GM19455 (cell line): ENCODE data around the gene TYW1.
"Not testable (repeated sequence)": the region's sequence is repeated elsewhere in the genome, so short reads cannot be mapped to it uniquely, and the experiment has no call there.

Source experiments
- ATAC-seq: cut with Tn5 transposase; IDR thresholded peaks from one replicate; pipeline ENCODE4 v1.9.1; 2021; ENCODE audit not compliant: unreplicated experiment

Gene TYW1, protein sequence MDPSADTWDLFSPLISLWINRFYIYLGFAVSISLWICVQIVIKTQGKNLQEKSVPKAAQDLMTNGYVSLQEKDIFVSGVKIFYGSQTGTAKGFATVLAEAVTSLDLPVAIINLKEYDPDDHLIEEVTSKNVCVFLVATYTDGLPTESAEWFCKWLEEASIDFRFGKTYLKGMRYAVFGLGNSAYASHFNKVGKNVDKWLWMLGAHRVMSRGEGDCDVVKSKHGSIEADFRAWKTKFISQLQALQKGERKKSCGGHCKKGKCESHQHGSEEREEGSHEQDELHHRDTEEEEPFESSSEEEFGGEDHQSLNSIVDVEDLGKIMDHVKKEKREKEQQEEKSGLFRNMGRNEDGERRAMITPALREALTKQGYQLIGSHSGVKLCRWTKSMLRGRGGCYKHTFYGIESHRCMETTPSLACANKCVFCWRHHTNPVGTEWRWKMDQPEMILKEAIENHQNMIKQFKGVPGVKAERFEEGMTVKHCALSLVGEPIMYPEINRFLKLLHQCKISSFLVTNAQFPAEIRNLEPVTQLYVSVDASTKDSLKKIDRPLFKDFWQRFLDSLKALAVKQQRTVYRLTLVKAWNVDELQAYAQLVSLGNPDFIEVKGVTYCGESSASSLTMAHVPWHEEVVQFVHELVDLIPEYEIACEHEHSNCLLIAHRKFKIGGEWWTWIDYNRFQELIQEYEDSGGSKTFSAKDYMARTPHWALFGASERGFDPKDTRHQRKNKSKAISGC

DNA sequence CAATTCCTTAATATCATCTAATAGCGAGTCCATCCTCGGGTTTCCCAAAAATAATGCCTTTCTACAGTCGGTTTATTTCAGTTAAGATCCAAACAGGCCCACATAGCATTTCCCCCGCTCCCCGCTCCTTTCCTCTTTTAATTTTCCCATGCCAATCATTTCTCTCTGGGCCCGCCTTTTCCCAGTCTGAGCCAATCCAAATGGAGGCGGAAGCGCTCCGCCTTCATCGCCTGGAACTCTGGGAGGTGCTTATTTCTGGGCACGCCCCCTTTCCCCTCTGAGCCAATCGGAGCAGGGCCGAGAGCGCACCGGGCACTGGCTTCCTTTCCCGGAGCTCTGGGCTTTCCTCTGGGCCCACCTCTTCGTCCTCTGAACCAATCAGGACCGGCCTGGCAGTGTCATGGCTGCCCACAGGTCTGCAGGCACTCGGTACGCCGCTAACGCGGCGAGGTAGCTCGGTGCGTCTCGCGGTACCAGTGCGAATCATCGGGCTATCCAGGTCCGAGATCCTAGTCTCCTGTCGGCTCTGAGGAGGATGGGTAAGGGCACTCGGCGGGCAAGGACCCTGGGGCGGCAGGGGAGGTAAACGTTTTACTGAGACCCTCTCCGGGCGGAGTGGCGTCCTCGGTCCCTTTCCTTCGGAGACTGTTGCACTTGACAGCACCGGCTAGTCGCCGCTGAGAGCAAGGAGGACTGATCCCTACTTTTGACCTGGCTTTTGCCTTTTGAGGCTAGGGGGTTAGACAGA lies at the start of gene TYW1:
TYW1 (plus strand) TSS at position 390 of the 748 bp plus-strand sequence; CDS start at position 536, 146 bp downstream.
- peak; percentile 85 for ATAC-seq

DNA sequence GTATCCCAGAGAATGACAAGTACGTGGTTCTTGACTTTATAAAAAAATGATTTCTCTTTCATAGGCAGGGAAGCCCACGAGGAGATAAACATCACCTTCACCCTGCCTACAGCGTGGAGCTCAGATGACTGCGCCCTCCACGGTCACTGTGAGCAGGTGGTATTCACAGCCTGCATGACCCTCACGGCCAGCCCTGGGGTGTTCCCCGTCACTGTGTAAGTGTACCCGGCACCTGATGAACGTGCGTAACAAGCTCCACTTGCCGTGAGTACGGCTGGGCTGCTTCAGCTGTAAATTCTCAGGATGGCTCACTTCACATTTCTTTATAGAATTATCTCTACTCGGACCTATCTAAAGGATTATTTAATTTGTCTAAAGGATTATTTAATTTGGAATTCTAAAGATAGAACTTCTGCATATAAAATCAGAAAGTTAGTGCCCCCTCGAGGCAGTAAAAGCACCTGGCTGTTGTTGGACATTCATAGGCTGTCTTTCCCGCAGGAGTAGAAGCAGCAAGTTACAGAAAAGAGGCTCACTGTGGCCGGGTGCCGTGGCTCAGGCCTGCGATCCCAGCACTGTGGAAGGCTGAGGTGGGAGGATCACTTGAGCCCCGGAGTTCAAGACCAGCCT lies 48.0 kb upstream of the TYW1 start:
- no peak for ATAC-seq

DNA sequence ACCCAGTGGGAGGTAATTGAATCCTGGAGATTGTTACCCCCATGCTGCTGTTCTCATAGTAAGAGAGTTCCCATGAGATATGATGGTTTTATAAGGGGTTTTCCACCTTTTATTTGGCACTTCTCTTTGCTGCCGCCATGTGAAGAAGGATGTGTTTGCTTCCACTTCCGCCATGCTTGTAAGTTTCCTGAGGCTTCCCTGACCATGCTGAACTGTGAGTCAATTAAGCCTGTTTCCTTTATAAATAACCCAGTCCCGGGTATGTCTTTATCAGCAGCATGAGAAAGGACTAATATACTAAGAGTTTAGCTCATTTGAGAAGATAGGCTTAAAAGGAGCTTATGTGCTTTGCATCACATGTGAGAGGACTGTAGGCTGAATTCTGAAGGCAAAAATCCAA lies 46.3 kb upstream of the TYW1 start:
- no peak for ATAC-seq

DNA sequence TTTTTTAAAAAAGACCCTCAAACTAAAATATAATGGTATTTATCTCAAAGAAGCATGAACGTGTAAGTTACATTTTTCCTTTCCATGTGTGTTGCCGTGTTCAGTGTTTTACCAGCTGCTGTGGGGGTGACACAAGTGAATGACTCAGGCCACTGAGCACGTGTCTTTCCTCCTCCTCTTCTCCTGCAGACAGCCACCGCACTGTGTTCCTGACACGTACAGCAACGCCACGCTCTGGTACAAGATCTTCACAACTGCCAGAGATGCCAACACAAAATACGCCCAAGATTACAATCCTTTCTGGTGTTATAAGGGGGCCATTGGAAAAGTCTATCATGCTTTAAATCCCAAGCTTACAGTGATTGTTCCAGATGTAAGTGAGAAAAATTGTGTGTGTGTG lies 45.9 kb upstream of the TYW1 start:
- ATAC-seq, result no peak

DNA sequence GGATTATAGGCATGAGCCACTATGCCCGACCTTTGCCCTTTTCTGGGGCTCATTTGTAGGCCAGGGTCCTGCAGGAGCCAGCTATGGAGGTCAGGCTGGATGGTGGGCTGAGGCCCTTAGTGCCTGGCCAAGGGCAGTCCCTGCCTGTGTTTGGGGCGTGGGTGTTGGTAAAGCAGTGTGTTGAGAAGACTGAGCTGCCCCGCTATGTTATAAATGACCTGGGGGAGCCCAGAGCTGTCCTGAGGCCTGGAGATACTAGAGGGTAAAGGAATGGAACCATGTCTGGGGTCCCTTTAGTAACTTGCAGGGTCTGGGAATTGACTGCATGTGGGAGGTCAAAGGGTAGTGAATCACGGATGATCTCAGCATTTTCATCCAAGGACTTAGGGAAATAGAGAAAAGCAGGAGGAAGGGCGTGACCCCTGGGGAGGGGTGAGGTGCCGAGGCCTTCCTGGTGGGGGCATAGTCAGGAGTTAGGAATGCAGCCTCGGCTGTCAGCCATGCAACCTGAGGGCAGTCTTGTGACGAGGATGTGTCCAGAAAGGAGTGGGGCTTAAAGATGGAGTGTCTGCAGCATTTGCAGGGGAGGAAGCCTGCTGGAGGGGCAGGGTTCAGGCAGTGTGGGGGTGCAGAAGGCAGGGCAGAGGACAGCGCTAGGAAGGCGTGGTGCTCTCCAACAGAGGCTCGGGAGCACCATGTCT lies 44.1 kb upstream of the TYW1 start:
- ATAC-seq, result no peak

DNA sequence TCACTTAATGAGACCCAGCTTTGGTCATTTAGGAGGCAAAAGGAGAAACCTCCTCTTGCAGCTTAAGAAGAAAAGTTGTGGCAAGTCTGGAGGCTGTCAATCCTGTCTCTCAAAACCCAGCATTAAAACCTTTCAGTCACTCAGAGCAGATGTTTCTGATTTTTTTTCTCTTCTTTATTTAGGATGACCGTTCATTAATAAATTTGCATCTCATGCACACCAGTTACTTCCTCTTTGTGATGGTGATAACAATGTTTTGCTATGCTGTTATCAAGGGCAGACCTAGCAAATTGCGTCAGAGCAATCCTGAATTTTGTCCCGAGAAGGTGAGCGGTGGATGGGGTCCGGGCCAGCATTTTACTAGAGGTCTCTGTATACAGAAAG lies 43.6 kb upstream of the TYW1 start:
- ATAC-seq, result no peak

DNA sequence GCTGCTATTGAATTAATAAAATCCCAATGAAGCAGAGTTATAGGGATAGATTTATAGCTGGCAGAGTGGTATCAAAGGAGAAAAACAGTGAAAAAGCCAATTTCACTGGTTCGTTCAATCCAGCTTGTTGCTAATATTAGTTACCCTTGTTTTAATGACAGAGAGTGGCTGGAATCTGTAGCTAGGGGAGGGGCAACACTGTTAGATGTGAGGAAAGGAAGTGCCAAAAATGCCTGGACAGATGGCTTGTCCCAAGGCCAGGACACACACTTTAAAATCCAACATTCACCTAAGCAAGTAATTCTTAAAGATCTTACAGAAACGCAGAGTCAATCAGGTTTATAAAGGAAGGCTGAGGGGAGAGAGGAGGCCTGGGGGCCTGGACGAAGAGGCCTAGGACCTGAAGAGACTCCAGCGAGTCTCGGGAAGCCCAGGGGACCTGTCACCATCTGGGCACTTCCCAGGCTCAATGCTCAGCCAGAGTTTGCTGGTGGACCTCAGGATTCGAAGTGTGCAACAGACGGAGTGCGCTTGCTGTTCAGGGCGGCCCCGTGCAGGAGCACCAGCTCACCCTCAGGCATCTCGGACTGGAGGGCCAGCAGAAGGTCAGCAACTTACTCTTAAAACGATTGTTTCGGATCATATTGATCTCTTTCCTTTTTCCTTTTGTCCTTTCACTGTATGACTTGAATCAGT lies 38.9 kb upstream of the TYW1 start:
- no peak for ATAC-seq

DNA sequence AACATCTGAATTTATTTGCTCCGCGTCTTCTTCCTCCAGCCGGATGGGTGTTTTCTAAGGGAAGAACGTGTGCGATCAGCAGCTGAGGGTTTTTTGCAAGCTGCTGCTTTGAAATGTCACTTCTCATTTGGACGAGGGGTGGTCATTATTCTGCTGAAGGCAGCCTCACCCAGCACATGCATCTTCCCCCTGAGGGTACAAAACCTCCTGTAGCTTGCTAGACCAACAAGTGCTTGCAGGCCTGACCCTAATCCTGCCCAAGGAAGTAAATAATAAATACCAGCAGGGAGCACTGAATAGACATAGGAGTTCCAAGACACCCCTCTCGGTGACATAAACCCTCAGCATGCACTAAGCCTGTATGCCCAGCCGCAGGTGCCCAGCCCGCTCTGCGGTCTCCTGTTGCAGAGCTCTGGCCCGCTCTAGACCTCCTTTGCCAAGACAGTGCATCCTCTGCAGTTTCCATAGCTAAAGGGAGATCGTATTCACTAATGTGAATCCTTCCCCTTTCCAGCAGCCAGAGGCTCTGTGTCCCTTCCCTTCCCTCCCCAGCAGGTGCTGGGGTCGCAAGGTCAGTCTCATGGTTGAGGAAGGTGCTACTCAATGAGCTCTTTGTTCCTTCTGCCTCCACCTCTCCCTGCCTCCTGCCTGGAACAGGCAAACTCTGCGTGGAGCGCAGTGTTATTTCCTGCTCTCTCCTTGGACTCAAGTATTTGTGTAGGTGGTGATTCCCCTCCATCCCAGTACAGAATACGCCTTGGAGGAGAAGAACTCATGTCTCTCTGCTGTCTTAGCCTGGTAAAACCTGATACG lies 37.9 kb upstream of the TYW1 start:
- ATAC-seq, result no peak

DNA sequence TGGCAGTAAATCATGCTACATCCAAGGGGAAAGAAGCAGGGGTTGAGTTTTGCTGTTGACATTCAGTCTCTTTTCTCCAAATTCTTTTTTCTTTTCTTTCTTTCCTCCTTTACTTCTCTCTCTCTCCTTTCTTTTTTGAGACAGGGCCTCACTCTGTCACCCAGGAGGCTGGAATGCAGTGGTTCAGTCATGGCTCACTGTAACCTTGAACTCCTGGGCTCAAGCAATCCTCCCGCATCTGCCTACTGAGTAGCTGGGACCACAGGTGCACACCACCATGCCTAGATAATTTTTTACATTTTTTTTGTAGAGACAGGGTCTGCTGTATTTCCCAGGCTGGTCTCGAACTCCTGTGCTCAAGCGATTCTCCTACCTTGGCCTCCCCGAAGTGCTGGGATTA lies 36.4 kb upstream of the TYW1 start:
- ATAC-seq, result no peak

DNA sequence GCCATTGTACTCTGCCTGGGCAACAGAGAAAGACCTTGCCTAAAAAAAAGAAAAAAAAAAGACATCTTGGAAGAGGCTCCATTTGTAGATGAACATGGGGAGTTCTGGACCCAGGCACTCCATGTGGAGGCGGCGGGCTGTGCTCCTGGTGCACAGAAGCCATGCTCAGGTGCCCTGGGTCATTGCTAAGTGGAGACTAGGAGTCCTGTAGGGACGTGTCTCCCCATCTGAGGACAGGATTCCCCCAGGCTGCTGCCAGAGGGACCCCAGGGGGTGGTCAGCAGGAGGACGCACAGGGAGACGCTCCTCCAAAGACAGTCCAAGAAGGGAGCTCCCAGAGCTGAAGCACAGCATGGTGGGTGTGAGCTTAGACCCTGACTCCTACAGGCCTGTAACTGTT lies 35.5 kb upstream of the TYW1 start:
- no peak for ATAC-seq

DNA sequence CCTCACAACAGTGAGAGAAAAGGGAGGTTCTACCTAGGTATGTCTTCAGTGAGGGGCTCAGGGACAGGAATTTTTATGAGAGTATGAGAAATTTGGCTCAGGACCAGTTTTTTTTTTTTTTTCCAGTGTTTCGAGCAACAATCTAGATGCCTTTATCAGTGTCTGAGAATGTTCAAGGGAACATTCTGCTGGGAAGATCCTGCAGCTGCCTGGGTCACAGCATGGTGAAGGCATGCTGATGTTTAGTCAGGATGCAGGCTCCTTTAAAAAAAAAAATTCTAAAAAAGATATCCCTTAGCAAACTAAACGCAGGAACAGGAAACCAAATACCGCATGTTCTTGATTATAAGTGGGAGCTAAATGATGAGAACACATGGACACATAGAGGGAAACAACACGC lies 32.2 kb upstream of the TYW1 start:
- no peak for ATAC-seq

DNA sequence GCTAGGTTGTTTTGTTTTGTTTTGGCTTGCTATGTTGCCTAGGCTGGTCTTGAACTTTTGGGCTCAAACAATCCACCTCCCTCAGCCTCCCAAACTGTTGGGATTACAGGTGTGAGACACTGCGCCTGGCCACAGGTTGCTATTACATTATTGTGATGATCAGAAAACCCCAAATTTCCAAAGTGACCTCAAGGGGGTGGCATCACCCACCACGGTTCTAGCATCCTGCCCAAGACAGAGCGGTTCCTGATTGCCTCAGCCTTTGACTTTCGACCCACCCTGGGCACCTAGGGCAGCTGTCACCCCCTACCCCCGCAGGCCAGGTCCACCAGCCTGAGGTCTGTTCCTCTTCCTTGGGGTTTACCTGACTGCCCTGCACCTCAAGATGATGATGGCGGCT lies 29.6 kb upstream of the TYW1 start:
- ATAC-seq, result no peak

DNA sequence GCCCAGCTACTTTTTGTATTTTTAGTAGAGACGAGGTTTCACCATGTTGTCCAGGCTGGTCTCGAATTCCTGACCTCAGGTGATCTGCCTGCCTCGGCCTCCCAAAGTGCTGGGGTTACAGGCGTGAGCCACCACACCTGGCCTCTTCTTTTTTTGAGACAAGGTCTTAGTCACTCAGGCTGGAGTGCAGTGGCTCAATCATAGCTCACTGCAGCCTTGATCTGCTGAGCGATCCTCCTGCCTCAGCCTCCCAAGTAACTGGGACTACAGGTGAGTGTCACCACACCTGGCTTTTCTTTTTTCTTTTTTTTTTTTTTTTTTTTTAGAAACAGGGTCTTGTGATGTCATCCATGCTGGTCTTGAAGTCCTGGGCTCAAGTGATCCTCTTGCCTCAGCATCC lies 27.6 kb upstream of the TYW1 start:
- not testable (repeated sequence) for ATAC-seq

DNA sequence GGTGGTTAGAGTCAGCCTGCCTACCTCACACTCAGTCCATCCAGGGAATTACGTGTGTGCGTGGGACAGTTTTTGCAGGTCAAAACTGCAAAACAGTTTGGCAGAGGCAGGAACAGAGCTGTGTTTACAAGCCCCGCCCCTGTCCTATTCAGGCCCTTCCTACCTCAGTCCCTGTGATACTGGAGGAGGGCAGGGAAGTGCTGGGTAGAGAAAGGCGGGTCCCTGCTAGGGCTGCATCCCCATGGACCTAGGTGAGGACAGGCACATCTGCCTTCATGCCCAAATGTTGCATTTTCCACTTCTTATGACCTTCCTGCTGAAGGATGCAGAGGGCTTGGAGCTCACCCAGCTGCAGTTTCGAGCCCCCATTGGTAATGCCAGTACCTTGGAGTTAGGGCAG lies 26.3 kb upstream of the TYW1 start:
- no peak for ATAC-seq

DNA sequence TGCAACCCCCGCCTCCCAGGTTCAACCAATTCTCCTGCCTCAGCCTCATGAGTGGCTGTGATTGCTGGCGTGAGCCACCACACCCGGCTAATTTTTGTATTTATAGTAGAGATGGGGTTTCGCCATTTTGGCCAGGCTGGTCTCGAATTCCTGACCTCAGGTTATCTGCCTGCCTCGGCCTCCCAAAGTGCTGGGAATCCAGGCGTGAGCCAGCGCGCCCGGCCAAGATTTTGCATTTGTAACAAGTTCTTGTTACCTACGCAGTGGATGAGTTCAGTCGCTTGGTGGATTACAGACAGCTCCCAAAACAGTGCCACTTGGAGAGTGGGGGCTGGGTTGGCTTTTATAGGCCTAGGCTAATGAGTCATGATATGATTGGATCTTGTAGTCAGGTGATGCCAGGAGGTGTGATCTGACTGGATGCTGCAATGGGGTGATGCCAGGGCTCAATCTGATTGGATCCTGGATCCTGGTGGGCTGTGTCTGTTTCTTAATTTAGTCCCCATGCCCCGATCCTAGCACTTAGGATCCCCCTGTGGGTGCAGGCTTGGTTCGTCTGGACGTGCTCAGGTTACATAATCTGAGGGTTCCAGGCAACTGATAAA lies 21.5 kb upstream of the TYW1 start:
- no peak for ATAC-seq

DNA sequence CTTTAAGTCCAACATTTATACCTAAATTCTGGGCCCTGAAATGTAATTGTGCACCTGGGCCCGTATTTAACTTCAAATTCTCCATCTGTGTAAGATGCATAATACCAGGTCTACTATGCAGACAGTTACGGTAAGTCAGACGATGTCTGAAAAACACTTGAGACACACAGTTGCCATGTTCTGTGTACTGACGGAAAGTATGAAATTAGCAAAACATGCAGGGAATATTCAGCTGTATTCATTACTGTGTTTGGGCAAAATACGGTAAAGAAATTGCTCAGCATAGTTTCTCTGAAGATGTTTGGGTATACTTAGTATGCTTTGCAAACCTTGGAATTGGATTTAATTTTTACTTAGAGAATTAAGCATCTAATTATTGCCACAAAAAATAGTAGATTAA lies 18.3 kb upstream of the TYW1 start:
- not testable (repeated sequence) for ATAC-seq

DNA sequence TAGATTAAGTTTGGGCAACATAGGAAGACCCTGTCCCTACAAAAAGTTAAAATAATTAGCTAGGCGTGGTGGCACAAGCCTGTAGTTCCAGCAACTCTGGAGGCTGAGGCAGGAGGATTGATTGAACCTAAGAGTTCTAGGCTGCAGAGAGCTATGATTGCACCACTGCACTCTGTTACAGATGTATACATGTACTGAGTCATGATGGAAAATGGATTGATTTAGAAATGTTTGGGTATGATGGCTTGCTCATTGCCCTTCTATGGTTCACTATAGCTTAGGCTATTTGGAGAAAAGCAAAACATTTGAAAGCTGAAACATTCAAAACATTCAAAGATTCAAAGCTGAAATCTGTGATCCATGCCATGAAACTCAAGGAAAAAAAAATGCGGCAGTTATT lies 17.6 kb upstream of the TYW1 start:
- not testable (repeated sequence) for ATAC-seq

DNA sequence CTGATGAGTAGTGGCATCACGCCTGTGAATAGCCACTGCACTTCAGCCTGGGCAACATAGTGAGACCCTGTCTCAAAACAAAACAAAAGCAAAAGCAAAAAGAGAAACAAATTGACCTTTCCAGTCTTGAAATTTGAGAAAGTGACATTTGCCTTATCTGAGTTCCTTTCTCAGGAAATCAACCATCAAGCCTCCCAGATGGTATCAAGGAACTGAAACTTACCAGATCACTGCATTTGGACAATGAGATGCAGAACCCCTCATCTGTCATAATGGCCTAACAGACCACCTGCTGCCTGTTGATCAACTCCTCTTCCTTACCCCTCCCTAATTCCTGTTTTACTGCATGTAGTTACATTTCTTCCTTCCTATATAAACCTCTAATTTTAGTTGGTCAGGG lies 16.3 kb upstream of the TYW1 start:
- not testable (repeated sequence) for ATAC-seq

DNA sequence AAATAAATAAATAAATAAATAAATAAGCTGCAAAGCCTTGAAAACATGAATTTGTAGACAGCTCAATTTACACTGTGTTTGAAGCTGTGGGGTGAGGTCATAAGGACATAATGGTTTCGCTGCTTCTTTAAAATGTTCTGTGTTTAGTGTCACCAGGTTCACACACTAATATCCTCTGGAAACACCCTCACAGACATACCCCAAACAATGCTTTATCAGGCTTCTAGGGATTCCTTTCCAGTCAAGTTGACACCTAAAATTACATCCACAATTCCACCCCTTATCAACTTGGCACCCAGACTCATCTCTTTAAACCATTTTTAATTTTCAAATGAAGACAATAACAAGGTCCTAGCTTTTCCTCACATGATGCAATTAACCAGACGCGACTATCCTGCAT lies 7.1 kb upstream of the TYW1 start:
- ATAC-seq, result not testable (repeated sequence)
